ENCODE measurements around the gene CCDC149. TPM values are rescaled to one million over a fixed set of nuclear protein-coding genes. Genes with fewer than 3 reads are reported as not detected.

CCDC149 gene
- total and polyA plus RNA-seq, 2 donors (not counting 1 experiment from before 2014, with no cell fraction given) = not detected

DNA sequence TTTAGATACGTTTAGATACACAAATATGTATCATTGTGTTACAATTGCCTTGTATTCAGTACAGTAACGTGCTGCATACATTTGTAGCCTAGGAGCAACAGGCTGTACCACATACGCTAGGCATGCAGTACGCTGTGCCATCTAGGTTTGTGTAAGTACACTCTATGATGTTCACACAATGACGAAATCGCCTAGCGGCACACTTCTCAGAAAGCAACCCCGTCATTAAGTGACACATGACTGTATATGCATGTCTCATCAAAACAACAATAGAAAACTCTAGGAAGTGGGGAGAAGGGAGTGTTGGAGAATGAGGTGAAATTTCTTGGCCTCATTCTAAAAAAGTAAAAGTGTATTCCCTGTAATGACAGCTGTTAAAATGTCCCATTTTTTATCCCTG lies 32.7 kb downstream of the CCDC149 start:
- ChIA-PET CTCF (no interaction called here), POLR2A (no interaction called here)
- intact Hi-C loops (cut with micrococcal nuclease) = no loop called here
- no peak overlapping the region for H3K27ac Mint-ChIP-seq
- no peak overlapping the region for H3K4me3 ChIP-seq (ENCODE audit: control extremely low read depth in 1 of 5, extremely low read depth in 1 of 5, insufficient read depth in 1 of 5, low read depth in 2 of 5, low read length in 4 of 5)
- 87% methylated on average over 4 of the region's 8 CpGs for WGBS (ENCODE audit: insufficient coverage)
- H3K79me2 ChIP-seq (ENCODE audit: control insufficient read depth, insufficient read depth, low read length) = no peaks in the 10 kb centered on the region
- no peaks in the 10 kb centered on the region for H3K4me1 ChIP-seq (ENCODE audit: control insufficient read depth in 2 of 2, insufficient read depth in 2 of 2, low read length in 2 of 2)
- ATAC-seq (ENCODE audit: low read depth) (no peak), DNase-seq (no peak)
- H3K36me3 ChIP-seq (replicated peaks in 1 of 2; ENCODE audit: control extremely low read depth in 1 of 2, control insufficient read depth in 1 of 2, extremely low read depth in 1 of 2, insufficient read depth in 2 of 2, low read length in 1 of 2) = no peaks in the 10 kb centered on the region
- H3K27me3 Mint-ChIP-seq = peaks cover 5% of the 10 kb centered on the region
- H3K9ac ChIP-seq (ENCODE audit: low read length) = no peak overlapping the region
- H3K27ac ChIP-seq (ENCODE audit: low read length in 2 of 2) = no peak overlapping the region
- H3K4me3 Mint-ChIP-seq = no peak overlapping the region
- H3K9me3 Mint-ChIP-seq (ENCODE audit: insufficient read depth) = no peaks in the 10 kb centered on the region
- H3K9me3 ChIP-seq (ENCODE audit: control extremely low read depth in 1 of 3, control insufficient read depth in 2 of 3, insufficient read depth in 1 of 3, low read length in 2 of 3) = peaks cover 0 to 3% (median 0%) of the 10 kb centered on the region in 3 donors
- no peak overlapping the region for H3K4me2 ChIP-seq (replicated peaks; ENCODE audit: low read depth, low read length, poor library complexity, severe bottlenecking)
- no peaks in the 10 kb centered on the region for H3K4me1 Mint-ChIP-seq
- no peak for TF ChIP-seq CTCF (IDR thresholded peaks at IDR 0.05)
- TF ChIP-seq EZH2 (IDR thresholded peaks at IDR 0.05; ENCODE audit: borderline replicate concordance, insufficient read depth, low read depth, low read length, poor library complexity, severe bottlenecking) = no peak
- H3K27me3 ChIP-seq (replicated peaks in 1 of 4; ENCODE audit: control extremely low read depth in 1 of 4, control insufficient read depth in 3 of 4, insufficient read depth in 4 of 4, low read length in 3 of 4) = no peaks in the 10 kb centered on the region
- H2AFZ ChIP-seq (ENCODE audit: insufficient read depth, low read depth, low read length, poor library complexity, severe bottlenecking) = no peak overlapping the region
- H4K20me1 ChIP-seq (ENCODE audit: control insufficient read depth, insufficient read depth, low read length, poor library complexity, severe bottlenecking) = no peaks in the 10 kb centered on the region

DNA sequence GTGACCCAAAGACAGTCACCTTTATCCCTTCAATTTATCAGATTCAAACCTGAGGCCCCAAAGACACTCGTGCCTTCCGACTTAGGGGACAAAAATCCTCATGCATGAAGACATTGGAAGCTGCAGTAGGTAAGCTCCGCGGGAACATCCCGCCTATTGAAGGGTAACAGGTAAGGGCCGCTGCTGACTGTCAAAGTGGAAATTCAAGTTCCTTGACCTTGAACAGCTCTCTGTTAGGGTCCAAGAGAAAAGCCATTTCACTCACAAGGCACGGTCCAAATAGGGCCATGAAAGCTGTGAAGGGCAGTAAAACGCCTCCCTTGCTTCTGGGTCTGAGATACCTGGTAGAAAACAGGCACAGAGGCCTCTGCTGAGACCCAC lies 34.2 kb downstream of the CCDC149 start:
- H3K9me3 ChIP-seq (ENCODE audit: control extremely low read depth in 1 of 3, control insufficient read depth in 2 of 3, insufficient read depth in 1 of 3, low read length in 2 of 3) = peaks cover 0 to 3% (median 0%) of the 10 kb centered on the region in 3 donors
- H3K36me3 ChIP-seq (replicated peaks in 1 of 2; ENCODE audit: control extremely low read depth in 1 of 2, control insufficient read depth in 1 of 2, extremely low read depth in 1 of 2, insufficient read depth in 2 of 2, low read length in 1 of 2) = no peaks in the 10 kb centered on the region
- H4K20me1 ChIP-seq (ENCODE audit: control insufficient read depth, insufficient read depth, low read length, poor library complexity, severe bottlenecking) = no peaks in the 10 kb centered on the region
- no peaks in the 10 kb centered on the region for H3K4me1 Mint-ChIP-seq
- H3K79me2 ChIP-seq (ENCODE audit: control insufficient read depth, insufficient read depth, low read length) = no peaks in the 10 kb centered on the region
- H3K4me2 ChIP-seq (replicated peaks; ENCODE audit: low read depth, low read length, poor library complexity, severe bottlenecking) = no peak overlapping the region
- no peak overlapping the region for H3K4me3 Mint-ChIP-seq
- intact Hi-C loops (cut with micrococcal nuclease) = no loop called here
- ATAC-seq (ENCODE audit: low read depth) = no peak
- no peak overlapping the region for H3K9ac ChIP-seq (ENCODE audit: low read length)
- TF ChIP-seq CTCF (IDR thresholded peaks at IDR 0.05) (no peak), EZH2 (IDR thresholded peaks at IDR 0.05; ENCODE audit: borderline replicate concordance, insufficient read depth, low read depth, low read length, poor library complexity, severe bottlenecking) (no peak)
- H3K27ac ChIP-seq (ENCODE audit: low read length in 2 of 2) = no peak overlapping the region
- no peaks in the 10 kb centered on the region for H3K9me3 Mint-ChIP-seq (ENCODE audit: insufficient read depth)
- WGBS (ENCODE audit: insufficient coverage) = 73% methylated on average over 6 of the region's 8 CpGs
- no peak overlapping the region for H3K27ac Mint-ChIP-seq
- ChIA-PET CTCF (no interaction called here), POLR2A (no interaction called here)
- H3K4me3 ChIP-seq (ENCODE audit: control extremely low read depth in 1 of 5, extremely low read depth in 1 of 5, insufficient read depth in 1 of 5, low read depth in 2 of 5, low read length in 4 of 5) = no peak overlapping the region
- H3K27me3 ChIP-seq (replicated peaks in 1 of 4; ENCODE audit: control extremely low read depth in 1 of 4, control insufficient read depth in 3 of 4, insufficient read depth in 4 of 4, low read length in 3 of 4) = no peaks in the 10 kb centered on the region
- no peak for DNase-seq
- H3K4me1 ChIP-seq (ENCODE audit: control insufficient read depth in 2 of 2, insufficient read depth in 2 of 2, low read length in 2 of 2) = no peaks in the 10 kb centered on the region
- no peaks in the 10 kb centered on the region for H3K27me3 Mint-ChIP-seq
- no peak overlapping the region for H2AFZ ChIP-seq (ENCODE audit: insufficient read depth, low read depth, low read length, poor library complexity, severe bottlenecking)
